Liver (tissue), 9 donors: Measurements from ENCODE around the gene MED8. TPM values are rescaled to one million over a fixed set of nuclear protein-coding genes. Genes with fewer than 3 reads are reported as not detected.

ENCODE experiments used
- DNase-seq: peaks from one replicate; pipeline ENCODE4 v3.0.0-alpha.2; 2017; ENCODE audit warnings: low spot score
- H3K27ac ChIP-seq, 2 donors: one replicate each; pipeline ENCODE4 v1.7.0; 2013; ENCODE audit warnings: inconsistent platforms in 2 of 2, low read length in 2 of 2, control low read depth in 1 of 2, low read depth in 1 of 2, mild to moderate bottlenecking in 1 of 2
- H3K27me3 ChIP-seq, 4 donors: one replicate each; pipeline versions ENCODE4 v1.6.1 to v1.7.0; 2013; ENCODE audit warnings: low read length in 3 of 4, inconsistent platforms in 1 of 4, mild to moderate bottlenecking in 1 of 4, moderate library complexity in 1 of 4; ENCODE audit not compliant: control insufficient read depth in 4 of 4, insufficient read depth in 4 of 4
- H3K36me3 ChIP-seq, 4 donors: one replicate each; pipeline versions ENCODE4 v1.6.1 to v1.7.0; 2013; ENCODE audit warnings: low read length in 3 of 4, mild to moderate bottlenecking in 3 of 4, low read depth in 1 of 4, moderate library complexity in 1 of 4; ENCODE audit not compliant: control insufficient read depth in 4 of 4, insufficient read depth in 3 of 4
- H3K4me1 ChIP-seq, 4 donors: one replicate each; pipeline versions ENCODE4 v1.6.1 to v1.7.0; 2013; ENCODE audit warnings: low read length in 3 of 4, mild to moderate bottlenecking in 3 of 4, moderate library complexity in 1 of 4; ENCODE audit not compliant: control insufficient read depth in 4 of 4, insufficient read depth in 4 of 4
- H3K4me3 ChIP-seq, 3 donors: one replicate each; pipeline versions ENCODE4 v1.6.1 to v1.7.0; 2013; ENCODE audit warnings: low read length in 3 of 3, control low read depth in 1 of 3, low read depth in 1 of 3, mild to moderate bottlenecking in 1 of 3
- H3K9ac ChIP-seq, 2 donors: one replicate each; pipeline ENCODE4 v1.7.0; 2013; ENCODE audit warnings: low read length in 2 of 2, mild to moderate bottlenecking in 2 of 2, moderate library complexity in 2 of 2, control low read depth in 1 of 2, low read depth in 1 of 2
- H3K9me3 ChIP-seq, 4 donors: one replicate each; pipeline versions ENCODE4 v1.6.1 to v1.7.0; 2013; ENCODE audit warnings: low read length in 3 of 4; ENCODE audit not compliant: control insufficient read depth in 4 of 4
- ATF3 ChIP-seq: IDR thresholded peaks from 2 replicates; pipeline ENCODE4 v1.6.1; 2016; ENCODE audit warnings: antibody characterized with exemption
- CTCF ChIP-seq: fragments of 150-350 bp; IDR thresholded peaks from 2 replicates; pipeline ENCODE4 v1.5.1; 2017; ENCODE audit warnings: improper control_type of control experiment, low read depth, low read length; ENCODE audit not compliant: missing input control
- EGR1 ChIP-seq, 2 donors: IDR thresholded peaks; 2 replicates each; pipeline ENCODE4 v1.6.1; 2016 to 2018; ENCODE audit warnings: antibody characterized with exemption in 2 of 2, low read depth in 2 of 2
- FOXA1 ChIP-seq: IDR thresholded peaks from 2 replicates; pipeline ENCODE4 v1.6.1; 2016; ENCODE audit warnings: antibody characterized with exemption
- FOXA2 ChIP-seq: IDR thresholded peaks from 2 replicates; pipeline ENCODE4 v1.6.1; 2016; ENCODE audit warnings: antibody characterized with exemption
- GABPA ChIP-seq, 2 donors: IDR thresholded peaks in 1 of 2; conservative IDR thresholded peaks in 1 of 2; 2 replicates each; pipeline ENCODE4 v1.6.1; 2016; ENCODE audit warnings: antibody characterized with exemption in 2 of 2, mild to moderate bottlenecking in 1 of 2, moderate library complexity in 1 of 2
- HNF4A ChIP-seq, 2 donors: conservative IDR thresholded peaks; 2 replicates each; pipeline ENCODE4 v1.6.1; 2016; ENCODE audit warnings: antibody characterized with exemption in 2 of 2, mild to moderate bottlenecking in 2 of 2
- HNF4G ChIP-seq: IDR thresholded peaks from 2 replicates; pipeline ENCODE4 v1.6.1; 2016; ENCODE audit warnings: antibody characterized with exemption
- JUND ChIP-seq, 2 donors: IDR thresholded peaks; 2 replicates each; pipeline ENCODE4 v1.6.1; 2016; ENCODE audit warnings: antibody characterized with exemption in 2 of 2
- MAX ChIP-seq: IDR thresholded peaks from 2 replicates; pipeline ENCODE4 v1.6.1; 2016; ENCODE audit warnings: antibody characterized with exemption
- NR2F2 ChIP-seq: IDR thresholded peaks from 2 replicates; pipeline ENCODE4 v1.6.1; 2016; ENCODE audit warnings: antibody characterized with exemption
- RAD21 ChIP-seq, 2 donors: IDR thresholded peaks; 2 replicates each; pipeline ENCODE4 v1.6.1; 2016; ENCODE audit warnings: antibody characterized with exemption in 2 of 2, mild to moderate bottlenecking in 2 of 2
- RXRA ChIP-seq, 2 donors: IDR thresholded peaks; 2 replicates each; pipeline ENCODE4 v1.6.1; 2017 to 2018; ENCODE audit warnings: antibody characterized with exemption in 2 of 2, mild to moderate bottlenecking in 1 of 2
- SP1 ChIP-seq: IDR thresholded peaks from 2 replicates; pipeline ENCODE4 v1.6.1; 2018; ENCODE audit warnings: antibody characterized with exemption, mild to moderate bottlenecking
- TAF1 ChIP-seq: conservative IDR thresholded peaks from 2 replicates; pipeline ENCODE4 v1.6.1; 2016; ENCODE audit warnings: antibody characterized with exemption, mild to moderate bottlenecking
- YY1 ChIP-seq: IDR thresholded peaks from 2 replicates; pipeline ENCODE4 v1.6.1; 2016; ENCODE audit warnings: antibody characterized with exemption, mild to moderate bottlenecking
- ZBTB33 ChIP-seq: IDR thresholded peaks from 2 replicates; pipeline ENCODE4 v1.6.1; 2016; ENCODE audit warnings: antibody characterized with exemption
- WGBS: extraction: QIAGEN DNeasy Blood & Tissue Kit; methylation state at CpG from one replicate; pipeline ENCODE4 v1.1.7; 2013; 5-methylcytosine and 5-hydroxymethylcytosine counted together
- polyA plus RNA-seq, 2 donors: library from polyadenylated mRNA; stranded (reverse) in 1 of 2; unstranded in 1 of 2; fragments of 200-250 nt in 1 of 2; fragments of >200 nt in 1 of 2; fragmentation: Nextera tagmentation in 1 of 2; extraction: Ambion mirVana in 1 of 2; gene quantifications; one replicate each; pipeline versions ENCODE4 v1.2.1 to v1.2.3, GENCODE V29; 2013 to 2015
- total RNA-seq, 2 donors: library from RNA; depleted of rRNA; stranded (reverse); fragments of >200 nt; gene quantifications; one replicate each; pipeline ENCODE4 v1.2.3, GENCODE V29; 2014
- TF ChIP-seq, protein P1 (sequence below): IDR thresholded peaks from 2 replicates; pipeline ENCODE4 v1.6.1; 2016; ENCODE audit warnings: antibody characterized with exemption, mild to moderate bottlenecking
- donor health status: healthy.
- donor health status: healthy.
- donor health status: healthy.
- donor health status: healthy.
- donor health status: healthy.

MED8 gene
- total and polyA plus RNA-seq, 4 donors: 26.2 to 37.6 (median 29.1) TPM

DNA sequence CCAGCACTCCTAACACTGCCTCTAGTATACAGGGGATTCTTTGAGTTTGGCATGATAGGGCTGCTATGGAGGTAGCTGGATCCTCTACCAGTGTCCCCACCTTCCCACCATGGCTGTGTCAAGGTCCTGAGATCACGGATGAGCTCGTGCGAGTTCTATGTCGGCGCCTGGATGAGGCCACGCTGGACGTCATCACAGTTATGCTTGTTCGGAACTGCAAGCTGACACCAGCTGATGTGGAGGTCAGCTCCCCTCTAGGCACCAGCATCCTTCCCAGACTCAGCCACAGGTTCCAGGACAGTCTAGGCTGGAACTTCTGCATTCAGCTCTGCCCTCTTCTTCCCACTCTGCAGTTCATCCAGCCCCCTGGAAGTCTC, 49.0 kb upstream of the MED8 start (continued):
- TF ChIP-seq ZBTB33 (no peak), ATF3 (no peak)

- DNase-seq: no peak
- Histone ChIP-seq H3K4me1 (peaks cover 0 to 6% (median 0%) of the 10 kb centered on the region in 4 donors), H3K27me3 (no peaks in the 10 kb centered on the region), H3K4me3 (no peak overlapping the region), H3K9ac (no peak overlapping the region), H3K36me3 (peaks cover 6 to 57% (median 29%) of the 10 kb centered on the region in 4 donors), H3K9me3 (no peaks in the 10 kb centered on the region), H3K27ac (no peak overlapping the region)
- 94% methylated on average over 3 of the region's 3 CpGs for WGBS
- TF ChIP-seq MAX: no peak
- no peak for TF ChIP-seq JUND (IDR thresholded peaks at IDR 0.05)
- TF ChIP-seq FOXA2: no peak
- TF ChIP-seq HNF4G: no peak
- no peak for TF ChIP-seq FOXA1
- TF ChIP-seq ATF3: no peak
- TF ChIP-seq EGR1 (IDR thresholded peaks at IDR 0.05; ENCODE audit: low read depth in 2 of 2): no peak
- TF ChIP-seq RXRA (IDR thresholded peaks at IDR 0.05): no peak
- TF ChIP-seq RAD21 (IDR thresholded peaks at IDR 0.05): no peak
- no peak for TF ChIP-seq ZBTB33
- no peak for TF ChIP-seq SP1
- TF ChIP-seq HNF4A (conservative IDR thresholded peaks at IDR 0.05): no peak
- no peak for TF ChIP-seq NR2F2
- no peak for TF ChIP-seq YY1
- TF ChIP-seq, protein P1, sequence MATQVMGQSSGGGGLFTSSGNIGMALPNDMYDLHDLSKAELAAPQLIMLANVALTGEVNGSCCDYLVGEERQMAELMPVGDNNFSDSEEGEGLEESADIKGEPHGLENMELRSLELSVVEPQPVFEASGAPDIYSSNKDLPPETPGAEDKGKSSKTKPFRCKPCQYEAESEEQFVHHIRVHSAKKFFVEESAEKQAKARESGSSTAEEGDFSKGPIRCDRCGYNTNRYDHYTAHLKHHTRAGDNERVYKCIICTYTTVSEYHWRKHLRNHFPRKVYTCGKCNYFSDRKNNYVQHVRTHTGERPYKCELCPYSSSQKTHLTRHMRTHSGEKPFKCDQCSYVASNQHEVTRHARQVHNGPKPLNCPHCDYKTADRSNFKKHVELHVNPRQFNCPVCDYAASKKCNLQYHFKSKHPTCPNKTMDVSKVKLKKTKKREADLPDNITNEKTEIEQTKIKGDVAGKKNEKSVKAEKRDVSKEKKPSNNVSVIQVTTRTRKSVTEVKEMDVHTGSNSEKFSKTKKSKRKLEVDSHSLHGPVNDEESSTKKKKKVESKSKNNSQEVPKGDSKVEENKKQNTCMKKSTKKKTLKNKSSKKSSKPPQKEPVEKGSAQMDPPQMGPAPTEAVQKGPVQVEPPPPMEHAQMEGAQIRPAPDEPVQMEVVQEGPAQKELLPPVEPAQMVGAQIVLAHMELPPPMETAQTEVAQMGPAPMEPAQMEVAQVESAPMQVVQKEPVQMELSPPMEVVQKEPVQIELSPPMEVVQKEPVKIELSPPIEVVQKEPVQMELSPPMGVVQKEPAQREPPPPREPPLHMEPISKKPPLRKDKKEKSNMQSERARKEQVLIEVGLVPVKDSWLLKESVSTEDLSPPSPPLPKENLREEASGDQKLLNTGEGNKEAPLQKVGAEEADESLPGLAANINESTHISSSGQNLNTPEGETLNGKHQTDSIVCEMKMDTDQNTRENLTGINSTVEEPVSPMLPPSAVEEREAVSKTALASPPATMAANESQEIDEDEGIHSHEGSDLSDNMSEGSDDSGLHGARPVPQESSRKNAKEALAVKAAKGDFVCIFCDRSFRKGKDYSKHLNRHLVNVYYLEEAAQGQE: no peak
- TF ChIP-seq GABPA (IDR thresholded peaks at IDR 0.05 in 1 of 2, conservative IDR thresholded peaks at IDR 0.05 in 1 of 2): no peak
- TF ChIP-seq TAF1: no peak
- no peak for TF ChIP-seq CTCF
These were observed 48.4 kb upstream of the MED8 start for GRCh38 chr1:43438006-43438405.
